SU-DHL-6 (cell line): Measurements from ENCODE around the gene SERPINB12.

Experiments
- H2AFZ ChIP-seq: fragments of 200-600 bp; sonication (generic); 2 replicates; pipeline ENCODE4 v1.6.1; 2014; ENCODE audit warnings: low read depth, mild to moderate bottlenecking, moderate library complexity, mixed read lengths, antibody characterized with exemption, low read length; ENCODE audit not compliant: severe bottlenecking
- H3F3A ChIP-seq: fragments of 200-600 bp; shearing (Covaris generic); 2 replicates; pipeline ENCODE4 v1.6.0; 2016; ENCODE audit warnings: antibody characterized with exemption, mild to moderate bottlenecking; ENCODE audit not compliant: insufficient read depth
- H3K27ac ChIP-seq: fragments of 200-600 bp; sonication (generic); 2 replicates; pipeline ENCODE4 v1.5.1; 2016; ENCODE audit warnings: low read depth, mild to moderate bottlenecking, low read length, moderate library complexity, mixed read lengths
- H3K27me3 ChIP-seq: fragments of 200-600 bp; sonication (generic), shearing (Covaris generic); 2 replicates; pipeline ENCODE4 v1.6.0; 2014; ENCODE audit warnings: mild to moderate bottlenecking, low read length
- H3K36me3 ChIP-seq: fragments of 200-600 bp; sonication (generic); 2 replicates; pipeline ENCODE4 v1.6.1; 2014; ENCODE audit warnings: mild to moderate bottlenecking, low read length, mixed read lengths
- H3K4me2 ChIP-seq: fragments of 300-600, 200-600 bp; shearing (Covaris generic), sonication (generic); 2 replicates; pipeline ENCODE4 v1.6.0; 2014; ENCODE audit warnings: low read length, low read depth, mild to moderate bottlenecking; ENCODE audit not compliant: poor library complexity, severe bottlenecking
- H3K4me3 ChIP-seq: fragments of 200-600 bp; sonication (generic); 2 replicates; pipeline ENCODE4 v1.5.1; 2014; ENCODE audit warnings: antibody characterized with exemption, low read length, mild to moderate bottlenecking, mixed read lengths; ENCODE audit not compliant: insufficient read depth, poor library complexity, severe bottlenecking
- H3K79me2 ChIP-seq: fragments of 200-600 bp; sonication (generic); 2 replicates; pipeline ENCODE4 v1.6.1; 2014; ENCODE audit warnings: mild to moderate bottlenecking, low read length, moderate library complexity; ENCODE audit not compliant: insufficient read depth
- H3K9ac ChIP-seq: fragments of 200-600 bp; sonication (generic); 2 replicates; pipeline ENCODE4 v1.7.0; 2014; ENCODE audit warnings: mild to moderate bottlenecking, low read length
- H3K9me2 ChIP-seq: fragments of 200-600 bp; sonication (generic); replicated peaks from 2 replicates; pipeline ENCODE4 v1.6.1; 2014; ENCODE audit warnings: low read length; ENCODE audit not compliant: insufficient read depth
- H3K9me3 ChIP-seq: fragments of 200-600 bp; sonication (generic); 2 replicates; pipeline ENCODE4 v1.6.1; 2014; ENCODE audit warnings: low read length, mixed read lengths; ENCODE audit not compliant: insufficient read depth
- H4K20me1 ChIP-seq: fragments of 200-600 bp; sonication (generic); 2 replicates; pipeline ENCODE4 v1.6.1; 2014; ENCODE audit warnings: low read depth, mild to moderate bottlenecking, antibody characterized with exemption, low read length, moderate library complexity, mixed read lengths
- CTCF ChIP-seq: fragments of 200-600 bp; sonication (generic); IDR thresholded peaks from one replicate; pipeline ENCODE4 v1.5.1; 2017; ENCODE audit warnings: antibody characterized with exemption, mild to moderate bottlenecking, low read length, moderate library complexity; ENCODE audit not compliant: insufficient read depth, poor library complexity, severe bottlenecking
- EZH2phosphoT487 ChIP-seq: fragments of 200-600 bp; sonication (generic), shearing (Covaris generic); conservative IDR thresholded peaks from 2 replicates; pipeline ENCODE4 v1.6.1; 2018; ENCODE audit warnings: mild to moderate bottlenecking, antibody characterized with exemption, low read length, moderate library complexity, mixed read lengths

SERPINB12 gene

GRCh38 chr18:63515801-63516200 lies 26.4 kb upstream of the SERPINB12 start:
- Histone ChIP-seq H2AFZ (no peak overlapping the region), H3K79me2 (no peaks in the 10 kb centered on the region), H3K9ac (no peak overlapping the region), H3K9me3 (no peaks in the 10 kb centered on the region), H3K27me3 (no peaks in the 10 kb centered on the region), H4K20me1 (no peaks in the 10 kb centered on the region), H3K4me3 (no peak overlapping the region), H3K4me2 (no peak overlapping the region), H3K36me3 (no peaks in the 10 kb centered on the region), H3K27ac (no peak overlapping the region), H3F3A (no peaks in the 10 kb centered on the region), H3K9me2 (no peaks in the 10 kb centered on the region)
- TF ChIP-seq EZH2phosphoT487 (no peak), CTCF (no peak)

GRCh38 chr18:63518178-63519012 lies 23.8 kb upstream of the SERPINB12 start:
- TF ChIP-seq EZH2phosphoT487: no peak
- peak; percentile 49 for TF ChIP-seq CTCF
- no peak overlapping the region for H3K4me2 ChIP-seq

DNA sequence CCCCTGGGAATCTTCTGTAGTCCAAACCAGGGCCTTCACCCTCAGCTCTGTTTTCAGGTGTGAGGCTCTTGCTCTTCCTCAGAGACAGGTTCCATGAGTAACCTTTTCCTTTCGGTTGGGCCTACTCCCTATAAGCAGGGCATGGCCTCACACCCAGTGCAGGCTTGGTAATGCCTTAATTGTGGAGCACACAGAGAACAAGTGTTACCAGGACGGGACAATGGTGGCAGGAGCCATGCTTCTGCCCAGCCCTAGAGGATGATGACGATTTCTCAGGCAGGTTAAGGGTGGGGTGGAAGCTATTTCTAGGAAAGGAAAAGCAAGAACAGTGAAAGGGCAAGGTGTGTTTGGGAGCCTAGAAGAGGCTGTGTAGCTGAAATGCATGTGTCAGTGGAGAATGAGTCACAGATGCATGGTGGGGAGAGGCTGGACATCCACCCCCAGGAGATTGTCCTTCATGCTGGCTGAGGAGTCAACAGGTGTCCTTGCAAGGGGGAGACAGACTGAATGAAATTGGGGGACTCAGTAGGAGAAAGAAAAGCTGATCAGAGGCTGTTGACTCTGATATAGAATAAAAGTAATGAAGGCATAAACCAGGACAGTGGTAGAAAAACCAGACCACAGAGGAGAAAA lies 22.0 kb upstream of the SERPINB12 start:
- Histone ChIP-seq H3K4me3 (no peak overlapping the region), H3K79me2 (no peaks in the 10 kb centered on the region), H3K9me3 (no peaks in the 10 kb centered on the region), H3K27me3 (no peaks in the 10 kb centered on the region), H2AFZ (no peak overlapping the region), H4K20me1 (no peaks in the 10 kb centered on the region), H3K36me3 (no peaks in the 10 kb centered on the region), H3F3A (no peaks in the 10 kb centered on the region), H3K9me2 (no peaks in the 10 kb centered on the region), H3K27ac (no peak overlapping the region), H3K9ac (no peak overlapping the region), H3K4me2 (no peak overlapping the region)
- TF ChIP-seq CTCF (no peak), EZH2phosphoT487 (no peak)

More at GRCh38 chr18:63518178-63519012, 23.8 kb upstream of the SERPINB12 start:
- H4K20me1 ChIP-seq: no peaks in the 10 kb centered on the region
- no peak overlapping the region for H3K27ac ChIP-seq
- H3K9me3 ChIP-seq: no peaks in the 10 kb centered on the region
- no peak overlapping the region for H2AFZ ChIP-seq
- H3K79me2 ChIP-seq: no peaks in the 10 kb centered on the region
- no peaks in the 10 kb centered on the region for H3F3A ChIP-seq
- no peaks in the 10 kb centered on the region for H3K36me3 ChIP-seq
- no peaks in the 10 kb centered on the region for H3K27me3 ChIP-seq
- H3K4me3 ChIP-seq: no peak overlapping the region
- H3K9ac ChIP-seq: no peak overlapping the region
- no peaks in the 10 kb centered on the region for H3K9me2 ChIP-seq
